GM12873 (cell line): ENCODE results near the gene YWHAB.

Source experiments
- TF ChIP-seq, protein P1 (sequence below): IDR thresholded peaks from 2 replicates; pipeline ENCODE4 v1.5.1; 2012; ENCODE audit warnings: low read depth, mild to moderate bottlenecking, moderate library complexity, low read length, control low read depth; ENCODE audit not compliant: insufficient read depth; ENCODE audit errors: missing control alignments

YWHAB gene

GRCh38 chr20:44856856-44857448, 28.6 kb upstream of the YWHAB start:
- TF ChIP-seq, protein P1, sequence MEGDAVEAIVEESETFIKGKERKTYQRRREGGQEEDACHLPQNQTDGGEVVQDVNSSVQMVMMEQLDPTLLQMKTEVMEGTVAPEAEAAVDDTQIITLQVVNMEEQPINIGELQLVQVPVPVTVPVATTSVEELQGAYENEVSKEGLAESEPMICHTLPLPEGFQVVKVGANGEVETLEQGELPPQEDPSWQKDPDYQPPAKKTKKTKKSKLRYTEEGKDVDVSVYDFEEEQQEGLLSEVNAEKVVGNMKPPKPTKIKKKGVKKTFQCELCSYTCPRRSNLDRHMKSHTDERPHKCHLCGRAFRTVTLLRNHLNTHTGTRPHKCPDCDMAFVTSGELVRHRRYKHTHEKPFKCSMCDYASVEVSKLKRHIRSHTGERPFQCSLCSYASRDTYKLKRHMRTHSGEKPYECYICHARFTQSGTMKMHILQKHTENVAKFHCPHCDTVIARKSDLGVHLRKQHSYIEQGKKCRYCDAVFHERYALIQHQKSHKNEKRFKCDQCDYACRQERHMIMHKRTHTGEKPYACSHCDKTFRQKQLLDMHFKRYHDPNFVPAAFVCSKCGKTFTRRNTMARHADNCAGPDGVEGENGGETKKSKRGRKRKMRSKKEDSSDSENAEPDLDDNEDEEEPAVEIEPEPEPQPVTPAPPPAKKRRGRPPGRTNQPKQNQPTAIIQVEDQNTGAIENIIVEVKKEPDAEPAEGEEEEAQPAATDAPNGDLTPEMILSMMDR: no peak

DNA sequence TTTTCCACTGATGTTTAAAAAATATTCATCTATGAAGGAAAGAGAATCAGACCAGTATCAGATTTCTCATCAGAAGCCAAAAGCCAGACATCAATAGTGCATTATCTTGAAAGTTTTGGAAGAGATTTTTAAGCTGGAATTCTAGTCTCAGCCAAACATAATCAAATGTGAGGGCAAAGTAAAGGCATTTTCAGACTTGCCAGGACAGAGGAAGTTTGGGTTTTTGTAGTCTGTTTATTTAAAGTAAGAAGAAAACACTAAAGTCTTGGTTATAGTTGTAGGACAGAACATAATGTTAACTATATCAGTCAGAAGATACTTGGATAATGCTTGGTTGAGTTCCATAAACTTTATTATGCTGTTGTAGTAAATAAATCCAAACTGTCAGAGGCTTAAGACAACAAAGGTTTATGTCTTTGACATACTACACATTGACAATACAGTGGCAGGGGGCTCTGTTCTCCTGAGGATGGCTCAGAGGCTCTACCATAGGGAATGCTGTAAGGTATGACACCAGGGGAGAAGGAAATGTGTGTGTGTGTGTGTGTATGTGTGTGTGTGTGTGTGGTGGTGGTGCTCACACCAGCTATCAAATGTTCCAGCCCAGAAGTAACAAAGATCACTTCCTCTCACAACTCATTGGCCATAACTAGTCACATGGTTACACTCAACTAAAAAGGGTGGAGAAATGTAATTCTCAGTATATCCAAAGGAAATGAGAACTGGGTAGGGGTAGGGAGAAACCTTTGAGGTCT, 26.7 kb upstream of the YWHAB start:
- TF ChIP-seq, protein P1: no peak

GRCh38 chr20:44861531-44862006, 23.9 kb upstream of the YWHAB start:
- TF ChIP-seq, protein P1: no peak

DNA sequence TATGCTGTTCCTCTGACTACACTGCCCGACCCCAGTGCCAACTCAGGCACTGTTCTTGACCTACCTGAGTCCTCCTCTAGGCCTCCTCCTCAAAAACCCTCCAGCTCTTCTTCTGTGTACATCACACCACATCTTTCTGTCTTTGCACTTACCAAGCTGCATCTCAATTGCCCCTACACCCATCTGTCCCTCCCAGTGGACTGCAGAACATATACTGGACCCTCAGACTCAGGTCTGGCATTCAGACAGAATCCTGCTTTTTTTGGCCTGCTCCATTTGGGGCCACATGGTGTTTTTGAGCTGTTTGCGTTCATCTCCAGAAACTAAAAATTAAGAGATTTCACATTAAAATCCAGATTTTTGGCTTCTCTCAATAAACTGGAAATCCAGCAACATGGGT, 23.2 kb upstream of the YWHAB start:
- TF ChIP-seq, protein P1: no peak

DNA sequence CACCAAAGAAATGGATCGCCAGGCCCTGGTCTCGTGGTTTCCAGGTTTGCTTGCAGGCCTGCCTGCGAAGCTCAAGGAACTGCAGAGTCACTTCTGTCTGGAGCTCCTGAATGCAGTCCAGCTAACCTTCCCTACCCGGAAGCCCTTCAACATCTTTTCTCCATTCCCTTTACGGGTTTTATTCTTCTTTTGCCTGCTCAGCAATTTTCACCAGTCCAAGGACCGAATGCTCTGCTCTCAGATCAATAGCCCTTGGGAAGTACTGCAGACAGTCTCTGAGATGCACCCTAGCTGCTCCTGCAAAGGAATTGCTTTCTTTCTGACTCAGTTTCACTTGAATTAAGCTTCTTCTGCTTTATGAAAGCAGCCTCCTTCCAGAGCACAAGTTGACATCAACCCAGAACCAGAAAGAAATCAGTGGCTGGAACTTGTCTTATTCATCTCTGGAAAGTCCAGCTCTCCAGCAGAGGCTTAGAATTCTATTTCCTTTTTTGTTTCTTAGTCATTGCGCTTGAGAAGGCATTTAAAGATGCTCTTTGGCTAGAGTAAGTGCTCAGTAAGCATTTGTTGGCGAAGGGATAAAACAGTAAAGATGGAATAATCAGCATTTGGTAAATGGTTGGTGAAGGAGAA, 18.7 kb upstream of the YWHAB start:
- TF ChIP-seq, protein P1: no peak

GRCh38 chr20:44869471-44869870, 16.0 kb upstream of the YWHAB start:
- TF ChIP-seq, protein P1: no peak

DNA sequence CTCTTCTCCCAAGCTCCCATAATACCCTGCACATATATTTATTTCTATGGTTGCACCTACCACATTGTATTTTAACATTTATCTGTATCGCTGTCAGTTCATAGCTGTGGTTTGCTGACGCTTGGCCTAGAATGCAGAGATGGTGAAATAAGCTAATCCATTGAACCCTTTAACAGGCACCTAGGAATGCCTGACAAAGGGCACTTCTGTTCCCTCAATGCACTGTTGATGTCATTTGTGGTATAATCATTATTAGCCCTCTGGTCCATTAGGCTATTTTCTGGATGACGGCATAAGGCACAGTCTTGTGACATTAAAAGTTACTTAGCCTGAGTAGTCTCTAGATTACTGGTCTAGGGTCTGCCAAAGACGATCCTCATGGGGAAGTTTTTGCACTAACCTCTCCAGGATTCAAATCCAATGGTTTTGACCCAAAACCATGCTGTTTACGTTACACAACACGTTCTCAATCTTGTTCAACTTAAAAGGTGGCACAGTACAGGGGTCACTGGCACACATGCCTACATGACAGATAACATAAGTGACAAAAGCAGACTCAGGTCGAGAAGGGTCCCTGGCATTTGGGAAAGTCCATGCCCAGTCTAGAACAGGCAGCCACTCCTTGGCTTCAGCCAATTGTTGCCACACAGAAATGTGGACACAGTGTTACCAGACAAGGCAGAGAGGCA, 2.1 kb upstream of the YWHAB start:
- TF ChIP-seq, protein P1: no peak
